Astrocyte (in vitro differentiated cells and primary cell): ENCODE measurements around the gene EPB41L4B. TPM values are rescaled to one million over a fixed set of nuclear protein-coding genes. Genes with fewer than 3 reads are reported as not detected.
A peak's percentile ranks its signal among the peaks of the same experiment; 100 is the strongest.

ENCODE experiments used
- DNase-seq: peaks from one replicate; pipeline ENCODE4 v3.0.0-alpha.2; 2010; ENCODE audit warnings: low read depth
- FAIRE-seq: peaks from 2 replicates; lab custom pipeline; 2011; peaks lifted over from hg19 to GRCh38; lab: Jason Lieb, UNC
- H2AFZ ChIP-seq: 2 replicates; pipeline ENCODE4 v1.6.0; 2012; ENCODE audit warnings: low read depth, low read length, inconsistent platforms
- H3K27ac ChIP-seq: 2 replicates; pipeline ENCODE4 v1.5.1; 2011; ENCODE audit warnings: low read depth, low read length, inconsistent platforms
- H3K27me3 ChIP-seq: 2 replicates; pipeline ENCODE4 v1.6.0; 2011; ENCODE audit warnings: low read length, inconsistent platforms; ENCODE audit not compliant: insufficient read depth
- H3K36me3 ChIP-seq: 2 replicates; pipeline ENCODE4 v1.5.1; 2011; ENCODE audit warnings: low read length, inconsistent platforms; ENCODE audit not compliant: insufficient read depth
- H3K4me1 ChIP-seq: 2 replicates; pipeline ENCODE4 v1.5.1; 2011; ENCODE audit warnings: low read length, inconsistent platforms; ENCODE audit not compliant: insufficient read depth
- H3K4me2 ChIP-seq: 2 replicates; pipeline ENCODE4 v1.6.0; 2012; ENCODE audit warnings: low read length, inconsistent platforms
- H3K4me3 ChIP-seq: 2 replicates; pipeline ENCODE4 v1.5.1; 2011; ENCODE audit warnings: low read depth, mild to moderate bottlenecking, low read length, inconsistent platforms; ENCODE audit not compliant: insufficient read depth
- H3K79me2 ChIP-seq: 2 replicates; pipeline ENCODE4 v1.6.0; 2012; ENCODE audit warnings: mild to moderate bottlenecking, low read length, inconsistent platforms; ENCODE audit not compliant: insufficient read depth
- H3K9ac ChIP-seq: 2 replicates; pipeline ENCODE4 v1.6.0; 2012; ENCODE audit warnings: mild to moderate bottlenecking, low read length, inconsistent platforms
- H3K9me3 ChIP-seq: 2 replicates; pipeline ENCODE4 v1.5.1; 2012; ENCODE audit warnings: low read depth, mild to moderate bottlenecking, low read length, inconsistent platforms; ENCODE audit not compliant: insufficient read depth
- H4K20me1 ChIP-seq: 2 replicates; pipeline ENCODE4 v1.6.0; 2012; ENCODE audit warnings: low read length, inconsistent platforms; ENCODE audit not compliant: insufficient read depth
- H3K27ac Mint-ChIP-seq: one replicate; pipeline ENCODE4 v1.8.0; 2021; ENCODE audit warnings: mild to moderate bottlenecking, mixed read lengths; ENCODE audit not compliant: unreplicated experiment
- H3K27me3 Mint-ChIP-seq: one replicate; pipeline ENCODE4 v1.8.0; 2021; ENCODE audit warnings: low read depth, mixed read lengths; ENCODE audit not compliant: unreplicated experiment
- H3K36me3 Mint-ChIP-seq: one replicate; pipeline ENCODE4 v1.8.0; 2021; ENCODE audit warnings: low read depth, mixed read lengths; ENCODE audit not compliant: unreplicated experiment
- H3K4me1 Mint-ChIP-seq: one replicate; pipeline ENCODE4 v1.8.0; 2021; ENCODE audit warnings: low read depth, mixed read lengths; ENCODE audit not compliant: unreplicated experiment
- H3K4me3 Mint-ChIP-seq: one replicate; pipeline ENCODE4 v1.8.0; 2021; ENCODE audit warnings: mild to moderate bottlenecking, moderate library complexity, mixed read lengths; ENCODE audit not compliant: unreplicated experiment
- H3K9me3 Mint-ChIP-seq: one replicate; pipeline ENCODE4 v1.8.0; 2021; ENCODE audit warnings: mild to moderate bottlenecking, mixed read lengths; ENCODE audit not compliant: unreplicated experiment
- EZH2 ChIP-seq: IDR thresholded peaks from 2 replicates; pipeline ENCODE4 v1.6.1; 2012; ENCODE audit warnings: mild to moderate bottlenecking, low read length, inconsistent platforms; ENCODE audit not compliant: insufficient read depth
- total RNA-seq: library from RNA; stranded (reverse); gene quantifications from 2 replicates; pipeline ENCODE4 v1.2.1, GENCODE V29; 2021
- TF ChIP-seq, protein P1 (sequence below): IDR thresholded peaks from 2 replicates; pipeline ENCODE4 v1.5.1; 2011; ENCODE audit warnings: low read depth, mild to moderate bottlenecking, inconsistent platforms, low read length, moderate library complexity; ENCODE audit not compliant: insufficient read depth

EPB41L4B gene
- total RNA-seq, 1 donor from 2014 or later, result 2.0 TPM

DNA sequence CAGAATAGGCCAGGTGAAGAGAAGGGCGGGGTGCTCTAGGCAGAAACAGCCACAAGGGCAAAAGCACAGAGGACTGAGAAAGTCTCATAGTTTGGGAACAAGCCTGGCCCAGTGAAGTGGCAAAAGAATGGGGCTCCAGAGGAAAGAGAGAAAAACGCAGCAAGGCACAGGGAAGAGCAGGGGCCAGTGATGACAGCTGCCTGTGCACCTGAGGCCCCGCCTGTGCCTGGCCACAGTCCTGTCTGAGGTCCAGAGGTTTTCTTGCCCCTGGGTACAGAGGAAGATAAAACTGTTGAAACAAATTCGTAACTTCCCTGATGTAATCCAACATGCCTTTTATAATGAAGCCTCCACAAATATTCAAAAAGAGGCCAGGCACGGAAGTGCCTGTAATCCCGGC, 175.8 kb downstream of the EPB41L4B start:
- no peak overlapping the region for H3K9ac ChIP-seq
- TF ChIP-seq EZH2, result no peak
- TF ChIP-seq, protein P1, sequence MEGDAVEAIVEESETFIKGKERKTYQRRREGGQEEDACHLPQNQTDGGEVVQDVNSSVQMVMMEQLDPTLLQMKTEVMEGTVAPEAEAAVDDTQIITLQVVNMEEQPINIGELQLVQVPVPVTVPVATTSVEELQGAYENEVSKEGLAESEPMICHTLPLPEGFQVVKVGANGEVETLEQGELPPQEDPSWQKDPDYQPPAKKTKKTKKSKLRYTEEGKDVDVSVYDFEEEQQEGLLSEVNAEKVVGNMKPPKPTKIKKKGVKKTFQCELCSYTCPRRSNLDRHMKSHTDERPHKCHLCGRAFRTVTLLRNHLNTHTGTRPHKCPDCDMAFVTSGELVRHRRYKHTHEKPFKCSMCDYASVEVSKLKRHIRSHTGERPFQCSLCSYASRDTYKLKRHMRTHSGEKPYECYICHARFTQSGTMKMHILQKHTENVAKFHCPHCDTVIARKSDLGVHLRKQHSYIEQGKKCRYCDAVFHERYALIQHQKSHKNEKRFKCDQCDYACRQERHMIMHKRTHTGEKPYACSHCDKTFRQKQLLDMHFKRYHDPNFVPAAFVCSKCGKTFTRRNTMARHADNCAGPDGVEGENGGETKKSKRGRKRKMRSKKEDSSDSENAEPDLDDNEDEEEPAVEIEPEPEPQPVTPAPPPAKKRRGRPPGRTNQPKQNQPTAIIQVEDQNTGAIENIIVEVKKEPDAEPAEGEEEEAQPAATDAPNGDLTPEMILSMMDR, result no peak
- Mint-ChIP-seq H3K27me3 (peaks cover 13% of the 10 kb centered on the region), H3K36me3 (peaks cover 2% of the 10 kb centered on the region), H3K9me3 (no peaks in the 10 kb centered on the region), H3K27ac (no peak overlapping the region), H3K4me3 (no peak overlapping the region), H3K4me1 (no peaks in the 10 kb centered on the region)
- no peaks in the 10 kb centered on the region for H3K36me3 ChIP-seq
- H3K27ac ChIP-seq, result no peak overlapping the region
- H3K4me2 ChIP-seq, result no peak overlapping the region
- no peaks in the 10 kb centered on the region for H3K9me3 ChIP-seq
- no peaks in the 10 kb centered on the region for H3K4me1 ChIP-seq
- no peaks in the 10 kb centered on the region for H4K20me1 ChIP-seq
- H2AFZ ChIP-seq, result no peak overlapping the region
- DNase-seq (no peak), FAIRE-seq (no peak)
- H3K4me3 ChIP-seq, result no peak overlapping the region
- no peaks in the 10 kb centered on the region for H3K79me2 ChIP-seq
- H3K27me3 ChIP-seq, result no peaks in the 10 kb centered on the region

DNA sequence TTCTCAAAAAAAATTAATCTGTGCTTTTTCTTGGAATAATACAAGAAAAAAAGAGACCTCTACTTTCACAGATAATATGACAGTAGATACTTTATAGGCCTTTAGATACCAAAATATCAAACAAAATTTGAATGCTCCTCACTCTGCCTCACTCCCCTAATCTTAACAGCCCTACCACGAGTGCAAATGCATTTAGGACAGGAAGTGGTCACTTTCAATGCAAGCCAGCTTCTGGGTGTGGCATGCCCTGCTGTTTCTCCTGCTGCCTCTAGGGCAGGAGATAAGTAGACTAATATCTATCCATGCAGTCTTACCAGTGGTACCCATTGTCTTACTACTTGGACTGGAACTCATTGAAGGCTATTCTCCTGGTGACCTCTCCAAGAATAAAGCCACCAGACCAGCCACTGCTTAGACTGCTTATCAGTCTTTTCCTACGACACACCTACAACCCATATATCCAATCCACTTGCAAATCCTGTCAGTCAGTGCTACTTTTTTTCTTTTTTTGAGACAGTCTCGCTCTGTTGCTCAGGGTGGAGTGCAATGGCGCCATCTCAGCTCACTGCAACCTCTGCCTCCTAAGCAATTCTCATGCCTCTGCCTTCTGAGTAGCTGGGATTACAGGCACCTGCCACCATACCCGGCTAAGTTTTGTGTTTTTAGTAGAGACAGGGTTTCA, 176.8 kb downstream of the EPB41L4B start:
- H3K4me3 ChIP-seq, result no peak overlapping the region
- Mint-ChIP-seq H3K4me3 (no peak overlapping the region), H3K27me3 (peaks cover 9% of the 10 kb centered on the region), H3K9me3 (no peaks in the 10 kb centered on the region), H3K36me3 (peaks cover 2% of the 10 kb centered on the region), H3K4me1 (no peaks in the 10 kb centered on the region), H3K27ac (no peak overlapping the region)
- no peak for TF ChIP-seq EZH2
- TF ChIP-seq, protein P1, result peak; percentile 48
- peak overlapping the region; percentile 30 for H2AFZ ChIP-seq
- FAIRE-seq, result no peak
- H3K9ac ChIP-seq, result no peak overlapping the region
- H3K27ac ChIP-seq, result no peak overlapping the region
- no peak overlapping the region for H3K4me2 ChIP-seq
- H3K27me3 ChIP-seq, result no peaks in the 10 kb centered on the region
- peak; percentile 14 for DNase-seq
- no peaks in the 10 kb centered on the region for H3K79me2 ChIP-seq
- H3K36me3 ChIP-seq, result no peaks in the 10 kb centered on the region
- H4K20me1 ChIP-seq, result no peaks in the 10 kb centered on the region
- no peaks in the 10 kb centered on the region for H3K4me1 ChIP-seq
- H3K9me3 ChIP-seq, result no peaks in the 10 kb centered on the region

DNA sequence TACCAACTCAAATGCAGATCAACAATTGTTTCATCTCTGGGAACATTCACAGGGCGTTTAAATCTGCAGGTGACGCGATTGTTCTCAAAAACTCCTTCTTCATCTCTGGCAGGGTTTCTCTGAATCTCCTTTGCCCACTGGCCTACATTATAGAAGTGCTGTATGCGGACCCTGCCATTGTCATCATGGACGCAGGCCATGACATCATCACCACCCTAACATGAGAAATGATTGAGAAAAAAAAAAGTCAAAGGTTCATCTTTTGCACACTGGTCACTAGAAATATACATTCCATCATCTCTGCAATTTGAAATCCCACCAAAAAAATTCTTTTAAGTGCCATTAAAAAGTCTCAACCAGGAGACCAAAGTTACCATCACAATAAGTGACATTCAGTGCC, 179.5 kb downstream of the EPB41L4B start:
- no peak for TF ChIP-seq EZH2
- TF ChIP-seq, protein P1, result no peak

More for the DNA sequence above, 179.5 kb downstream of the EPB41L4B start:
- Histone ChIP-seq H3K27me3 (no peaks in the 10 kb centered on the region), H3K27ac (no peak overlapping the region), H3K9ac (no peak overlapping the region), H3K4me3 (no peak overlapping the region), H2AFZ (no peak overlapping the region), H3K4me1 (no peaks in the 10 kb centered on the region), H4K20me1 (no peaks in the 10 kb centered on the region), H3K36me3 (no peaks in the 10 kb centered on the region), H3K79me2 (no peaks in the 10 kb centered on the region), H3K4me2 (no peak overlapping the region), H3K9me3 (no peaks in the 10 kb centered on the region)
- H3K9me3 Mint-ChIP-seq, result no peaks in the 10 kb centered on the region
- FAIRE-seq (no peak), DNase-seq (no peak)
- no peaks in the 10 kb centered on the region for H3K4me1 Mint-ChIP-seq
- no peak overlapping the region for H3K27ac Mint-ChIP-seq
- H3K27me3 Mint-ChIP-seq, result peaks cover 5% of the 10 kb centered on the region
- H3K4me3 Mint-ChIP-seq, result no peak overlapping the region
- H3K36me3 Mint-ChIP-seq, result no peaks in the 10 kb centered on the region
